Naive thymus-derived CD4-positive, alpha-beta T cell (primary cell): Measurements from ENCODE around the gene GRM8. TPM values are rescaled to one million over a fixed set of nuclear protein-coding genes. Genes with fewer than 3 reads are reported as not detected.

Experiments
- ATAC-seq: fragments of 150-1000 bp; cut with Tn5 transposase; 2 replicates; pipeline ENCODE4 v1.10.0; 2021; ENCODE audit warnings: mild to moderate bottlenecking, moderate library complexity
- CTCF ChIA-PET: fragments of 350-600 bp; sonication (Branson Sonifier 250); formaldehyde crosslinking; loops from one replicate; lab custom pipeline; 2021; ENCODE audit warnings: antibody characterized with exemption; lab: Charles Lee
- POLR2A ChIA-PET: fragments of 350-600 bp; sonication (Branson Sonifier 250); formaldehyde crosslinking; loops from one replicate; lab custom pipeline; 2021; ENCODE audit warnings: antibody characterized with exemption, inconsistent platforms; lab: Charles Lee
- DNase-seq, 9 donors: peaks; one replicate each; pipeline versions ENCODE4 v3.0.0 to v3.0.0-alpha.2; 2020 to 2022; ENCODE audit warnings: mixed read lengths in 1 of 9
- H3K27ac ChIP-seq: one replicate; pipeline ENCODE4 v1.7.0; 2013; ENCODE audit warnings: mild to moderate bottlenecking, low read depth, low read length, moderate library complexity
- H3K27me3 ChIP-seq, 2 donors: one replicate each; pipeline ENCODE4 v1.7.0; 2013; ENCODE audit warnings: low read length in 2 of 2, mild to moderate bottlenecking in 2 of 2, moderate library complexity in 2 of 2; ENCODE audit not compliant: control insufficient read depth in 2 of 2, insufficient read depth in 2 of 2
- H3K36me3 ChIP-seq, 3 experiments: 1 replicate in 2 of 3; 2 replicates in 1 of 3; pipeline ENCODE4 v1.7.0; 2013; ENCODE audit warnings: low read length in 3 of 3, mild to moderate bottlenecking in 3 of 3, moderate library complexity in 1 of 3; ENCODE audit not compliant: insufficient read depth in 3 of 3, control insufficient read depth in 2 of 3
- H3K4me1 ChIP-seq, 2 donors: one replicate each; pipeline ENCODE4 v1.7.0; 2013; ENCODE audit warnings: low read length in 2 of 2, mild to moderate bottlenecking in 2 of 2, moderate library complexity in 1 of 2; ENCODE audit not compliant: control insufficient read depth in 2 of 2, insufficient read depth in 2 of 2
- H3K4me3 ChIP-seq: 2 replicates; pipeline ENCODE4 v1.7.0; 2013; ENCODE audit warnings: mild to moderate bottlenecking, low read length
- H3K9me3 ChIP-seq, 3 experiments: 1 replicate in 2 of 3; 2 replicates in 1 of 3; pipeline ENCODE4 v1.7.0; 2013; ENCODE audit warnings: low read length in 3 of 3; ENCODE audit not compliant: control insufficient read depth in 2 of 3
- H3K27ac Mint-ChIP-seq, 9 donors: one replicate each; pipeline ENCODE4 v1.8.0; 2020 to 2022; ENCODE audit warnings: mixed read lengths in 9 of 9, mild to moderate bottlenecking in 8 of 9, moderate library complexity in 5 of 9, inconsistent platforms in 2 of 9
- H3K27me3 Mint-ChIP-seq, 5 donors: one replicate each; pipeline ENCODE4 v1.8.0; 2021 to 2022; ENCODE audit warnings: mixed read lengths in 5 of 5, mild to moderate bottlenecking in 1 of 5
- H3K36me3 Mint-ChIP-seq, 5 donors: one replicate each; pipeline ENCODE4 v1.8.0; 2020 to 2022; ENCODE audit warnings: mixed read lengths in 5 of 5, mild to moderate bottlenecking in 3 of 5, inconsistent platforms in 1 of 5
- H3K4me1 Mint-ChIP-seq, 7 donors: one replicate each; pipeline ENCODE4 v1.8.0; 2020 to 2022; ENCODE audit warnings: mixed read lengths in 7 of 7, mild to moderate bottlenecking in 3 of 7, inconsistent platforms in 1 of 7
- H3K4me3 Mint-ChIP-seq, 10 donors: one replicate each; pipeline ENCODE4 v1.8.0; 2020 to 2022; ENCODE audit warnings: mild to moderate bottlenecking in 10 of 10, mixed read lengths in 10 of 10, moderate library complexity in 6 of 10, inconsistent platforms in 2 of 10
- H3K9me3 Mint-ChIP-seq, 11 donors: one replicate each; pipeline ENCODE4 v1.8.0; 2020 to 2022; ENCODE audit warnings: mixed read lengths in 11 of 11, mild to moderate bottlenecking in 4 of 11, inconsistent platforms in 1 of 11, moderate library complexity in 1 of 11
- intact Hi-C, 2 donors: fragments of 100-400 bp; cut with micrococcal nuclease; formaldehyde crosslinking; loops; one replicate each; pipeline ENCODE4 v1.15.1; 2023
- polyA plus RNA-seq, 2 donors: library from polyadenylated mRNA; unstranded; fragments of 300-500 nt; fragmentation: Illumina TruSeq; gene quantifications; one replicate each; pipeline ENCODE4 v1.2.3, GENCODE V29; 2021
- total RNA-seq, 6 experiments: library from RNA in 5 of 6; stranded (reverse) in 5 of 6; gene quantifications; 1 replicate in 5 of 6; 2 replicates in 1 of 6; pipeline ENCODE4 v1.2.3 and lab custom pipeline; 2021 to 2026

Gene GRM8
- total and polyA plus RNA-seq, 7 experiments from 2014 or later: not detected

DNA sequence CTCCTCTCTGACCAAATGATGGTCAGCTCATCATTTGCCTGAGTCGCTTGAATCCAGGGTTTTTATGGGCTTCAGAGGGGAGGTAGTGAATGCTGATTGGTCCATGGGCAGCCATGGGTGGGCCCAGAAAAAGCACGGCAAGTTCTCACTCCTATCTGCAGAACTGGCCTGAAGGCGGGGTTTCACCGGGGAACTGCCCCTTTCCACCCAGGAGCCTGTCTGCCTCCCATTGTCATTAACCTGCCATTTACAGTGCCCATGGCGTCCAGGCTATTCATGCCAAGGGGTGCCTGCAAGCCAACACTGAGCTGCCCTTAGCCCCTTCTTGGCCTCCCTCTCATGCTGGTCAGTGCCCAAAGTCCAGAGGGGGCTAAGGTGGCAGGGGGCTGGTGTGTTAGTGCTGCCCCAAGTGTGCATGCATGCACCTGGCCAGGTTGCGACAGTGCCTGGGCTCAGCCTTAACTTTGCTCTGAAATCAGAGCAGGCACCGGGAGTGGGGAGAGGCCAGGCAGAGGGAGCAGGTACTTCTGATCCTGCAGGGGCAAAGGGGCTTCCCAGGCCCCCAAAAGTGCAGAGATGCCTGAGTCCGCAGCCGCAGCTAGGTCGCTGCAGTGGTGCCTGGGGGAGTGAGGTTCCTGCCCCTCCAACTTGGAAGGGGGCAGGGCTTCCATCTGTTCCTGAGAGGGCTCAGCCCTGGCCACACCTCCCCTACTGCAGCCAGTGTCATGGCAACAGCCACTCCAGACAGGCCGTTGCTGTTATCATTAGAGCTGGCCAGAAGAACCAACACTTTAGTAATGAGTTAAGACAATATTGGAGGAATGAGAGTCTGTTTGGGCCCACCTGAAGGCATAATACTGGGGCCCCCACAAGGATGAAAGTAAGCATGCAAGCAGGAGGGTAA, 561.6 kb downstream of the GRM8 start:
- no peaks in the 10 kb centered on the region for H3K27me3 ChIP-seq
- H3K27ac Mint-ChIP-seq: peak overlapping the region in 1 of 9 donors; percentile 18
- intact Hi-C loops: no loop called here

GRCh38 chr7:126690104-126690503, 562.6 kb downstream of the GRM8 start:
- H3K9me3 ChIP-seq: no peaks in the 10 kb centered on the region
- Mint-ChIP-seq H3K27ac (no peak overlapping the region), H3K4me1 (no peaks in the 10 kb centered on the region), H3K9me3 (peaks cover 0 to 3% (median 0%) of the 10 kb centered on the region in 11 donors), H3K27me3 (no peaks in the 10 kb centered on the region), H3K4me3 (no peak overlapping the region), H3K36me3 (peaks cover 0 to 3% (median 0%) of the 10 kb centered on the region in 5 donors)
- H3K4me3 ChIP-seq: no peak overlapping the region
- ChIA-PET CTCF (no interaction called here), POLR2A (no interaction called here)
- no peaks in the 10 kb centered on the region for H3K4me1 ChIP-seq
- no peaks in the 10 kb centered on the region for H3K36me3 ChIP-seq
- DNase-seq (no peak), ATAC-seq (no peak)
- intact Hi-C loops: no loop called here
- no peak overlapping the region for H3K27ac ChIP-seq
- no peaks in the 10 kb centered on the region for H3K27me3 ChIP-seq

More for the DNA sequence above, 561.6 kb downstream of the GRM8 start:
- Histone ChIP-seq H3K27ac (no peak overlapping the region), H3K4me1 (no peaks in the 10 kb centered on the region), H3K9me3 (no peaks in the 10 kb centered on the region), H3K36me3 (no peaks in the 10 kb centered on the region), H3K4me3 (no peak overlapping the region)
- ATAC-seq (no peak), DNase-seq (no peak)
- Mint-ChIP-seq H3K4me3 (no peak overlapping the region), H3K36me3 (peaks cover 0 to 3% (median 0%) of the 10 kb centered on the region in 5 donors), H3K4me1 (no peaks in the 10 kb centered on the region), H3K9me3 (peaks cover 0 to 4% (median 0%) of the 10 kb centered on the region in 11 donors), H3K27me3 (peaks cover 0 to 5% (median 0%) of the 10 kb centered on the region in 5 donors)
- POLR2A ChIA-PET: no interaction called here
- CTCF ChIA-PET: no interaction called here

- POLR2A ChIA-PET: no interaction called here
- Histone ChIP-seq H3K36me3 (no peaks in the 10 kb centered on the region), H3K27ac (no peak overlapping the region), H3K4me3 (no peak overlapping the region), H3K27me3 (no peaks in the 10 kb centered on the region), H3K4me1 (no peaks in the 10 kb centered on the region), H3K9me3 (no peaks in the 10 kb centered on the region)
- DNase-seq (no peak), ATAC-seq (no peak)
- H3K4me3 Mint-ChIP-seq: no peak overlapping the region
- no peaks in the 10 kb centered on the region for H3K27me3 Mint-ChIP-seq
- CTCF ChIA-PET: no interaction called here
- peaks cover 0 to 3% (median 0%) of the 10 kb centered on the region in 5 donors for H3K36me3 Mint-ChIP-seq
- H3K4me1 Mint-ChIP-seq: no peaks in the 10 kb centered on the region
- intact Hi-C loops: no loop called here
- H3K27ac Mint-ChIP-seq: no peak overlapping the region
- H3K9me3 Mint-ChIP-seq: peaks cover 0 to 3% (median 0%) of the 10 kb centered on the region in 11 donors
Measured at GRCh38 chr7:126689037-126689436, 563.7 kb downstream of the GRM8 start.

DNA sequence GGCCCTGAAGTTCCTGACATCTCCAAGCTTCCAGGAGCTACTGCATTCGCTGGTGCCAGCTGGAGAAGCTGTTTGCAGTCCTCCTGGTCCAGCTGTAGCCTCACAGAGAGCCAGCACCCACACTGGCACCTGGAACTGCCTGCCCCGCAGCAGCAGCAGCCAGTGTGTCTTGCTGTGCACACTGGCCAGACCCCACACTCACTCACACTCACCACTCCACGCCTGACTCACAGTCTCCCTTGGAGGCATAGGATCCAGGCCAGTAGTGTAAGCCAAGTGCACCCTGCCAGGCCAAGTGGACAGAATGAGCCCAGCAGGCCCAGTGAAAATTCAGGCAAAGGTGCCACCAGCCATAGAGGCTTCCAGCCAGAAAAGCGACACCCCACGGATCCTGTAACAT, 566.3 kb downstream of the GRM8 start:
- Histone ChIP-seq H3K4me1 (no peaks in the 10 kb centered on the region), H3K4me3 (no peak overlapping the region), H3K27me3 (no peaks in the 10 kb centered on the region), H3K27ac (no peak overlapping the region), H3K9me3 (no peaks in the 10 kb centered on the region), H3K36me3 (no peaks in the 10 kb centered on the region)
- no peak overlapping the region for H3K4me3 Mint-ChIP-seq
- intact Hi-C loops: no loop called here
- DNase-seq (no peak), ATAC-seq (no peak)
- H3K9me3 Mint-ChIP-seq: peaks cover 0 to 4% (median 0%) of the 10 kb centered on the region in 11 donors
- no peaks in the 10 kb centered on the region for H3K27me3 Mint-ChIP-seq
- no peaks in the 10 kb centered on the region for H3K4me1 Mint-ChIP-seq
- POLR2A ChIA-PET: no interaction called here
- CTCF ChIA-PET: no interaction called here
- H3K27ac Mint-ChIP-seq: no peak overlapping the region
- H3K36me3 Mint-ChIP-seq: peaks cover 0 to 3% (median 0%) of the 10 kb centered on the region in 5 donors

DNA sequence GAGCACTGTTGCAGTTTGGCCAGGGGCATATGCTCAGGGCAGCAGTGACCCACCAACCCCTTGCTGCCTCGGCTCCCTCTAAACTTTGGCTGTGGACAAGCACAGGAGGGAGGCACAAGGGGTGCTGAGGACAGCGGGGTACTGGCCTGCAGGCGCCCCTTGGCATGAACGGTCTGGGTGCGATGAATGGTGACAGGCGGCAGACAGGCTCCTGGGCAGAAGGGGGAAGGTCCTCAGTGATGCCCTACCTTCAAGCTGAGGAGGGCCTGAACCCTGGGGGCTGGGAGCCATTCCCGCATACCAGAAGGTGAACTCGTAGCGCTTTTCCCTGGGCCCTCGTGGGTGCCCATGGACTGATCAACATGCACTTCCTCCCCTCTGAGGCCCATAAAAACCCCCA, 567.1 kb downstream of the GRM8 start:
- no peak for DNase-seq
- ATAC-seq: no peak
- H3K27me3 ChIP-seq: no peaks in the 10 kb centered on the region
- H3K27ac ChIP-seq: no peak overlapping the region
- Mint-ChIP-seq H3K27ac (no peak overlapping the region), H3K9me3 (peaks cover 0 to 4% (median 0%) of the 10 kb centered on the region in 11 donors), H3K27me3 (no peaks in the 10 kb centered on the region), H3K4me3 (no peak overlapping the region), H3K4me1 (no peaks in the 10 kb centered on the region), H3K36me3 (peaks cover 0 to 3% (median 0%) of the 10 kb centered on the region in 5 donors)
- ChIA-PET CTCF (no interaction called here), POLR2A (no interaction called here)
- no peaks in the 10 kb centered on the region for H3K36me3 ChIP-seq
- H3K4me1 ChIP-seq: no peaks in the 10 kb centered on the region
- H3K9me3 ChIP-seq: no peaks in the 10 kb centered on the region
- H3K4me3 ChIP-seq: no peak overlapping the region
- intact Hi-C loops: no loop called here

- intact Hi-C loops: no loop called here
- Mint-ChIP-seq H3K4me3 (no peak overlapping the region), H3K27ac (no peak overlapping the region), H3K27me3 (no peaks in the 10 kb centered on the region), H3K36me3 (peaks cover 0 to 2% (median 0%) of the 10 kb centered on the region in 5 donors), H3K4me1 (no peaks in the 10 kb centered on the region), H3K9me3 (peaks cover 0 to 4% (median 0%) of the 10 kb centered on the region in 11 donors)
- H3K4me3 ChIP-seq: no peak overlapping the region
- no peaks in the 10 kb centered on the region for H3K27me3 ChIP-seq
- H3K4me1 ChIP-seq: no peaks in the 10 kb centered on the region
- ChIA-PET POLR2A (no interaction called here), CTCF (no interaction called here)
- no peak overlapping the region for H3K27ac ChIP-seq
- ATAC-seq (no peak), DNase-seq (no peak)
- no peaks in the 10 kb centered on the region for H3K36me3 ChIP-seq
- no peaks in the 10 kb centered on the region for H3K9me3 ChIP-seq
Measured at GRCh38 chr7:126685018-126685573, 567.6 kb downstream of the GRM8 start.
